Activated gamma-delta T cell treated with Interleukin-2 at 50 U/mL for 16 hours (primary cell): Measurements from ENCODE around the gene GNB2.
"Not testable (repeated sequence)": the region's sequence is repeated elsewhere in the genome, so short reads cannot be mapped to it uniquely, and the experiment has no call there.

Experiments used
- DNase-seq: peaks from one replicate; pipeline ENCODE4 v3.0.0-alpha.2; 2020

The GNB2 gene

DNA sequence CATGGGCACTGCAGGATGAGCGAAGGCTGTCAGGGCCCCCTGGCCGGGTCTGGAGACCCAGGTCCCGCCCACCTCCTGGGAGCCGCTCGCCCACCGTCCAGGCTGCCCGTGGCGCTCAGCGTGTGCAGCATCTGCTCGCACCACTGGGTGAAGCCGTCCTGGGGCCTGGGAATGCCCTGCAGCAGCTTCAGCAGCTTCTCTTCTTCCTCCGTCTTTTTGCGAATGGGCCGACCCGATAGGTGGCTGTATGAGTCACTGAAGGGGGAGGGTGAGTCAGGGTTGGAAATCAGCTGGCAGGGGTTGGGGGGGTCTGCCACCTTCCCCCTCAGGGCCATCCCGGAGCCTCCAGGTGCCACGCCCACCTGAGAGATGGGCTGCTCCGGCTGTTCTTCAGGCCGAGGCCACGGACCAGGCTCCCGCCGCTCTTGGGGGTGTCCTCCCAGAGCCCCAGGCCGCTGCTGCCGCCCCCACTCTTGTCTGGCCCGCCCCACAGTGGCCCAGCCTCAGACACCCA lies 8.7 kb downstream of the GNB2 start:
- no peak for DNase-seq

DNA sequence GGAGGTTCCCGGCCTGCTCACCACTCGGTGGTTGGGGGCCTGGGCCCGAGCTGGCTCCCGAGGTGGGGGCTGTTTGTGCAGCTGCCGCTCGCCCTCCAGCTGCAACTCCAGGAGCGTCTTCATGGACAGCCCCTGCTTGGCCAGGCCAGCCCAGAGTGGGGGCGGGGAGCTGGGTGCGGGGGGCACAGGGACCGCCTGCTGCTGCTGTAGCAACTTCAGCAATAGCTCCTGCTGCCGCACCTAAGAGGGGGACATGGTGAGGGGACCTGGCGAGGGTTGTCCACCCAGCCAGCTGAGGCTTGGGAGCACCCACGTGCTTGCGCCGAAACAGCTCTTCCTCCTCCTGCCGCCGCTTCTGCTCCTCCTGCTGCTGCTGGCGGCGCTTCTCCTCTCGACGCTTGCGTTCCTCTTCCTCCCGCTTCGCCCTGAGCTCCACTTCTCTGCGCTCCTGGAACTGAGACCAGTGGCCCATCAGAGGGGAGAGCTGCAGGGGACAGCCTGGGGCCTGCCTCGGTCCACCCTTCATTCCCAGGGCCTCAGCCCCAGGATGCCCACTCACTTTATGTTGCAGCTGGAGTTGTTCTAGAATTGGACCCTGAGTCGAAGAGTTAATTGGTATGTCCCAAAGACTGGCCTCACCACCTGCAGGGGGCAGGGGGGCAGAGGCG lies 9.6 kb downstream of the GNB2 start:
- no peak for DNase-seq

DNA sequence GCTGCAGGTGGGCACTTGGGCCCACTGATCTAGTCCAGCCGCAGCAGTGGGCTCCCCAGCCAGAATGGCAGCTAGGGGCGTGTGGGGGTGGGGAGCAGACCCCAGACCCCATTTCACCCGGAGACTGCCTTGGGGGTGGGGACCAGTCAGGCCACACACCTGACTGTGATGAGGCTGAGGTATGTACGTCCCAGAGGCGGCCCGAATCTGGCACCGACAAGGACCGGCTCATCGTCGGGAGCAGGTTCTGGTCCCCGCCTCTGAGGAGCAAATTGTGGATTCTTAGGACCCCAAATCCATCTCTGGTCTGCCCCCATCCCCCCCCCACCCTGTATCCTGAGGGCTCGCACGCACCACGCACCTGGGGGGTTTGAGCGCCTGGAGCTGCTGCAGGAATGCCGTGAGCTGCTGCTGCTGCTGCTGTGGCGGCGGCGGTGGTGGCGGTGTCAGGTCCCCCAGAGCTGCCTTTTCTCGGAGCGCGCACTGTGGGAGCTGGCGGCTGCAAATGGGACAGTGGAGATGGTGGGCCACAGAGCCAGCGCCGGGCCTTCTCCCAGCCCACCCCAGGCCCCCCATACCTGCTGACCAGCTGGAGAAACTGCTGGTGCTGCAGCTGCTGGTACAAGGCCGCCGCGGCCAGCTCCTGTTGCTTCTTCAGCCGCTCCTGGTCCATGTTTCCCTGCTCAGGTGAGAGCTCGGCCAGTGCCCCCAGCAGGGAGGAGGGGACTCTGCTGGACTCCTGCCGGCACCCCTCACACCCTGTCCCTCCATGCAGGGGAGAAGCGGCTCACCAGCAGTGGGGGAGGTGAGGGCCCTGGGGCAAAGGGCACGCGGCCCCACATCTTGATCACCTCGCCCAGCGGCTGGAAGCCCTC lies 10.4 kb downstream of the GNB2 start:
- no peak for DNase-seq

DNA sequence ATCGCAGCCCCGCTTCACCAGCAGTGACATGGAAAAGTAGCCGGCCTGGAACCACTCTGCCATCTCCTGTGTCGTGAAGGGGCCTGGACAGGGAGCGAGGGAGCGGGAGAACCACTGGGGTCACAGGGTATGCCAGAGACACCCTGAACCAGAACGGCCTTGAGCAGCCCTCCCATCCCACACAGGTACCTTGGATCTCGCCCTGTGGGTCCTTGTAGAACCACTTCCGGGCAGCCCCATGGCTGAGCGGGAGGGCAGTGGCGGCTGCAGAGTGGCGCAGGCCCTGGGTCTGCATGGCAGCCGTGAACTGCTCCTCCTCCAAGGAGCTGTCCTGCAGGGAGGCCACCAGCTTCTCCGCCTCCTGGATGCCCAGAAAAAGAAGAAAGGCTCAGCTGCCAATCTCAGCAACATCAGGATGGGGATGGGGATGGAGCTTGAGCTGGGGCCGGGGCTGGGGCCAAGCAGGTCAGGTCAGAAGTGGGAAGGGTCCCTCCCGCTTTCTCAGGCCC lies 11.0 kb downstream of the GNB2 start:
- DNase-seq, result no peak

DNA sequence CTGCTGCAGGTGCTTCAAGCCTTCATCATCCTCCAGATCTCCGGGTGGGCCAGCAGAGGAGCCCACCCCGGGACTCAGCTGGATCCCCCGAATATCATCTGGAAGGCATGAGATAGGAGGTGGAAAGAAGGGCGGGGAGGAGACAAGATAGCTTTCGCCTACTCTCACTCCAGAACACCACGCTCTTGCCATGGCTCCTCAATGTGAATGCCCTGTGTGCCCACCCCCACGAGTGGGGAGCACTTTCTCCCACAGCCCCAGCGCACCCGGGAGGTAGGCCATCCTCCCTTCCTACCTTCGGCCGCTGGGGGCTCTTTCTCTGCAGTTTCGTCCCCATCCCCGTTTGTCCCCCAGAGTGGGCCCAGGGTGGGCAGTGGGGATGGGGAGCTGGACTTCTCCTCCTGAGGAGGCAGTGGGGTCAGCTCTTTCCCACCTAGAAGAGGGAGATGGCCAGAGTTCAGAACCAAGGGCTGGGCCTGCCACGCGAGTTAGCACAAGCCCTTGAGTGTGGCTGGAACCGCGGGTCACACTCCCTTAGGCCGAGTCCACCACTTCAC lies 11.6 kb downstream of the GNB2 start:
- DNase-seq, result no peak

- DNase-seq, result no peak
Measured at GRCh38 chr7:100685631-100686145, 12.1 kb downstream of the GNB2 start.

GRCh38 chr7:100686201-100686821 lies 12.8 kb downstream of the GNB2 start:
- no peak for DNase-seq

- DNase-seq, result no peak
Measured at GRCh38 chr7:100686822-100687211, 13.3 kb downstream of the GNB2 start.

DNA sequence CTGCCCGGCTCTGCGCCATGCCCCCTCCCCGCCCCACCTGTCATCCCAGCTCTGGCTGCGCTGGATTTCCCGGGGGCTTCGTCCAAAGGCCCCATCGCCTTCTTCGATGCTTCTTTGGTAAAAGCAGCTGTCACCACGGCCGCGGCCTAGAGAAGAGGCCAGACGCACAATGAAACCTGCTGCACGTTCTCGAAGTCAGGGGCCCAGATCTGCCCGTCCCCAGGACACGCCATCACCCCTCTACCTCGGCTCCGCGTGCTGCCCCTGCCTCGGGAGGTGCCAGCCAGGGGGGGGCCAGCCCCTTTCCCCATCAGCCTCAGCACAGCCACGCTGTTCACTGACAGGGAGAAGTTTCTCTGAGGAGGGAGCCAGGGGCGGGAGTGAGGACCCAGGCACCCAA lies 13.7 kb downstream of the GNB2 start:
- DNase-seq, result no peak

- DNase-seq, result no peak
Measured at GRCh38 chr7:100687751-100688300, 14.3 kb downstream of the GNB2 start.

DNA sequence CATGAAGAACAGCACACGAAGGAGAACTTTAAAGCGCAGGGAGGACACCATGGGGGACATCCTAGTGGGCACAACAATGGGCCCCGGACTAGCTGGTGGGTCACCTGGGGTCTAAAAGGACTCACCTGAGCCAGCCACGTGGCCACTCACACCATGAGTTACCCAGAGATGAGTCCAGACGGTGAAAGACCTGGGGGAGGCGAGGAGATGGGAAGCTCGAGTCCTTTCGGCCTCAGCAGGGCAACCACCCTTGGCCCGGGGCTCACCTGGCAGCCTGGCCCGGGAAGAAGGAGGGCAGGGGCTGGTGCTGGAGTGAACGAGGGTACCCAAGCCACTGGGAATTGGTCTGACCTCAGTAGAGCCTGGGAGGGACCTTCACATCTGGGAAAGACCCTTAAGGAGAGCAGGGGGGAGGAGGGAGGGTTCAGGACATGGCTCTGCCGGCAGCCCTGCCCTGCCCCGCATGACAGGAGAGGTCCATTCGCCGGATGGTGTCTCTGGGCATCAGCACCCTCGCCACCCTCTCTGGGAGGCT lies 14.9 kb downstream of the GNB2 start:
- DNase-seq, result no peak

GRCh38 chr7:100689230-100690135 lies 15.9 kb downstream of the GNB2 start:
- no peak for DNase-seq

DNA sequence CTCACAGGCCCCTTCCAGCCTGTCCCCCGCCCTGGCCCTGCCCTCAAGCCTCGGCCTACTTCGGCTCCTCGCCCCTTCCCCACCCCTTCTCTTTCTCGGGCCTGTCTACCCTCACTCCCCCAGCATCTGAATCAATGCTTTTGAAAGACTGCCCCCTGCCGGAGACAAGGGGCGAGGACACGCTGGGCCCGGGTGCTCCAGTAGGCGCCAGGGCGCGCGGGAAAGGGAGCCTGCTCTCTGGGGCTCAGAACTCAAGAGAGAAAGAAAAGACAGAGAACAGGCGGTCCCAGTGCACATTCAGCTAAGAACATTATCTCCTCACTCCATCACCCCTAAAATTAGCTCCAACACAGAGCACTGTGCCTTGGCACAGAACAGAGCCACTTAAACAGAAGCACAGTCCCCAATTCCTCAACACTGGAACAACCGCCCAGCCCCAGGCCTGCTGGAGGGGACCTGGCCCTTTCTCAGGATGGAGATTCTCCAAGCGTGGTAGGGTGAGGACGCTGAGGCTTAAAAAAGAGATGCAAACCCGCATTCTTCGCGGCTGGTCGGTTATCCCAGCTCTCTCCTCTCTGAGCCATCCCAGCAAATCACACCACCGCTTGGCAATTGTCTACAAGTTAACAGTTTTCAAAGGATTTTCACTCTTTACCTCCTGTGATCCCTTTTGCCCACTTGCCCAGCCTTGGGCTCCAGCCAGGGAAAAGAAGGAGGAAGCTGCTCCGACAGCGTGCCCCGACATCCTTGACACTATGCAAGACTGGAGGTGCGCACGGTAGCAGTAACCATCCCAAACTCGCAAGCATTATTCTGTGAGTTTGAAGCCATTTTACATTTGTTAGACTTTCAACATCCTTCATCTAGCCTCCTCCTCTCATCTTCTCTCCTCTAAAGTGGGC lies 18.4 kb downstream of the GNB2 start:
- peak; percentile 81 for DNase-seq

GRCh38 chr7:100692578-100692961 lies 19.0 kb downstream of the GNB2 start:
- no peak for DNase-seq

DNA sequence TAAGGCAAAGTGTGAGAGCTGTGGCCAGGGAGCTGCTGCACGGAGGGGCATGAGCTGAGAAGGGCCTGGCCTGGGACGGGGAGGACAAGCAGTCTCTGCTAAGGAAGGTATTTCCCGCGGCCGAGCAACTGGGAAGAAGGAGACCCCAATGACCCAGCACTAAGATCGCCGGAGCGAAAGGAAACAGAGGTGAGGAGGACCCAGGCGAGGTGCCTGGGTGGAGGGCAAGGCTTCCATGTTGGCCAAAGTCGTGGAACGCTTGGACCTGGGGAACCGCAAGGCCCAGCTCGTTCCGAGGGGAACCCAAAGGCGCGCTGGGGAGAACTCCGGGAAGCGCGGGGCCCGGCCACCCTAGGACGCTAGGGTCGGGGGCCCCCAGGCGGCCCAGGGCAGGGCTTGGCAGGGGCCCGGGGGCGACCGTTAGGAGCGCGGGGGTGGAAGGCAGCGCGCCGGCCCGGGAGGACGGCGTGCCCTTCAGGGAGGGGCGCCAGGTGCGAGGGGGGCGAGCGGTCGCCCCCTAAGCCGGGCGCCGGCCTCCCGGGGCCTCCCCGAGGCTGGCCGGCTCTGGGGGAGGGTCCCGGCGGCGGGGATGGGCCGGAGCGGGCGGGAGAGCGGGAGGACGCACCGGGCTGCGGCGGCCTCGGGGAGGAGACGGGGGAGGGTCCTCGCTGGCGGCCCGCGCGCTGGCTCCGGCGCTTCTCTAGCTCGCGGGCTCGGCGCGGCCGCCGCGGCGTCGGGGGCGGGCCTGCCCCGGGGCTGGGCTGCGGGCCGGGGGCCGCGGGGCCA lies 20.0 kb downstream of the GNB2 start:
- no peak for DNase-seq

GRCh38 chr7:100694098-100694745 lies 20.7 kb downstream of the GNB2 start, which contains the start of gene GIGYF1:
Gene GIGYF1 (minus strand): TSS chr7:100694250. CDS start chr7:100688238, 6,012 bp downstream.
- DNase-seq, result peak; percentile 61

- no peak for DNase-seq
Measured at GRCh38 chr7:100696123-100696521, 22.6 kb downstream of the GNB2 start.

GRCh38 chr7:100699018-100699417 lies 25.5 kb downstream of the GNB2 start:
- no peak for DNase-seq

GRCh38 chr7:100701089-100701488 lies 27.5 kb downstream of the GNB2 start:
- not testable (repeated sequence) for DNase-seq
